Stimulated activated CD8-positive, alpha-beta memory T cell treated with anti-CD3 and anti-CD28 coated beads, Interleukin-15, amount 100 ng/mL, for 24 hours (primary cell): ENCODE data around the gene MAN1C1.

Source experiments
- DNase-seq: peaks from one replicate; pipeline ENCODE4 v3.0.0-alpha.2; 2020; ENCODE audit warnings: low read depth

The MAN1C1 gene

DNA sequence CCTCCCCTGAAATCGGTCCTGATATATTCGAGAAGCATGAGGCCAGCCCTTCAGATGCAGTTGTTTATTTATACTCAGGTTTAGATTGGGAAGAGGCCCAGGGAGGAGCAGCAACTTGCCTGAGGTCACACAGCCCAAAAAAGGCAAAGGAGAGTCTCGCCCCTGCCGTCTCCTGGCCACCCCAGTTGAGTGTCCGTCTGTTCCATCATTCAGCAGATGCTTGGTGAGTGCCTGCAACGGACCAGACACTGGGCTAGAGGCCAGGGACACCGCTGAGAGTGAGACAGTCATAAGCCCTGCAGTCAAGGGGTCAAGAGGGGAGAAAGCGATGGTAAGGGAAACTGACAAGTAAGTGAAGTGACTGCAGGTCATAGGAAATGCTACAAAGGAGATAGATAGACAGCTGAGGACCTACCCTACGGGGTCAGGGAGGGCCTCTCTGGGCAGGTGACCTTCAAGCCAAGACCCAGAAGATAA is 168.0 kb downstream of the MAN1C1 start:
- no peak for DNase-seq

- DNase-seq, result no peak
Measured at GRCh38 chr1:25785333-25786067, 168.9 kb downstream of the MAN1C1 start.

- DNase-seq, result no peak
Measured at GRCh38 chr1:25786887-25787759, 170.5 kb downstream of the MAN1C1 start.

DNA sequence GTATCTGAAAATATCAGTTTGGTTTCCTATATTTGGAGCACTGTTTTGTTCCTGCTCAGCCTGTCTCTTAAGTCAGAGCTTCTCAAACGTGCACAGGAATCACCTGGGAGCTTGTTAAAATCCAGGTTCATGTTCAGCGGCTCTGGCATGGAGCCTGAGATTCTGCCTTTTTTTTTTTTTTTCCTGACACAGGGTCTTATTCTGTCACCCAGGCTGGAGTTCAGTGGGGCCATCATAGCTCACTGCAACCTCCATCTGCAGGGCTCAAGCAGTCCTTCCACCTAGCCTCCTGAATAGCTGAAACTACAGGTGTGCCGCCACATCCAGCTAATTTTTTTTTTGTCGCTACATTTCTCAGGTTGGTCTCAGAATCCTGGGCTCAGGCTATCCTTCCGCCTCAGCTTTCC is 171.2 kb downstream of the MAN1C1 start:
- DNase-seq, result no peak

DNA sequence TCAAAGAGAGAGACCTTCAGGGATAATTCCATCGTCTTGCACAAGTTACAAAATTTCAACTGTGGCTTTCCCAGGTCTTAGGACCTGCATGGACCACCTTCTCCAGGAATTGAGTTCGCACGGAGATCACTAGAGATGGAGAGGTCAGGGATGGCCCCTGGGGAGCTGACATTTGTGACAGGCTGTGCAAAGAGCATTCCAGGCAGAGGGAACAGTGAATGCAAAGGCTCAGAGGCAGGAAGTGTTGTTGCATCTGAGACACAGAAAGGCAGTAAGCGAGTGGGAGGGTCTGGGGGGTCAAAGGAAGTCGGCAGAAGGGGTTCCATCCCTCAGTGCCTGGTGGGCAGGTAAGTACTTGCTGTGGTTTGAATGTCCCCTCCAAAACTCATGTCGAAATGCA is 173.9 kb downstream of the MAN1C1 start:
- DNase-seq, result no peak

- no peak for DNase-seq
Measured at GRCh38 chr1:25792115-25792514, 175.5 kb downstream of the MAN1C1 start.

DNA sequence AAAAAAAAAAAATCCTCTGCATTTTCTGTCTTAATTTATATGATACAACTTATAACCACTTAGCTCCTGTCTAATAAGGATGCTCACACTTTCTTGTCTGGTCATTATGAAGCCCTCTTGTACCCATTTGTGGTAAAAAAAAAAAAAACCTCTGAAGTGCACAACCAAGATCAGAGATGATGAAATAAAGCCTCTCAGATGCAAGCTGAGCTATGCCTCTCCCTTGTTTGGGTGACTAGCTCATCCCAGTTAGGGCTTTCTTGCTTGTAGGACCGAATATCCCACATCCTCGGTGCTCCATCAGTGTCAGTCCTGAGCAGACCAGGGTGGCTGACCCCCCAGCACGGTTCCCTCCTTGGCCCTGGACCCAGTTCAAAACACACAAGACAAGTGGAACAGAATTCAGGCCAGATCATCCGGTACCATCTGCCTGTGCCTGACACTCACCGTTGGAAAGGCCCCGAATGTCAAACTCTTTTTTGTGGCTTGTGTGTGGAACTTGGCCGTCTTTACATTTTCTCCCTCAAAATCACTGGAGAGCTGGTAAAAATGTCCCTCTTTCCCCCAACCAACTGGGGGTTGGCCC is 177.1 kb downstream of the MAN1C1 start:
- DNase-seq, result no peak

- DNase-seq, result no peak
Measured at GRCh38 chr1:25794325-25794724, 177.7 kb downstream of the MAN1C1 start.

DNA sequence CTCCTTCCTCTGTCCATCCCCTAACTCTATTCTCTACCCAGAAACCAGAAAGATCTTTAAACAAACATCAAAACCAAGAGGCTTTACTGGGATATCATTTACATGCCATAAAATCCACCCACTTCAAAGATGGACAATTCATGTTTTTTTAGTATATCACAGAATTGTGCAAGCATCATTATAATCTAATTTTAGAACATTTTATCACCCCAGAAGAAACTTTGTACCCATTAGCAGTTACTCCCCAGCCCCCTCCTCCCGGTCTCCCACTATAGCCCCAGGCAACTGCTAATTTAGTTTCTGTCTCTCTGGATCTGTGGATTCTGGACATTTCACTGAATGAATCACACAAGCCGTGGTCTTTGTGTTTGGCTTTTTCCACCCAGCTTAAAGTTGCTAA is 178.6 kb downstream of the MAN1C1 start:
- no peak for DNase-seq

DNA sequence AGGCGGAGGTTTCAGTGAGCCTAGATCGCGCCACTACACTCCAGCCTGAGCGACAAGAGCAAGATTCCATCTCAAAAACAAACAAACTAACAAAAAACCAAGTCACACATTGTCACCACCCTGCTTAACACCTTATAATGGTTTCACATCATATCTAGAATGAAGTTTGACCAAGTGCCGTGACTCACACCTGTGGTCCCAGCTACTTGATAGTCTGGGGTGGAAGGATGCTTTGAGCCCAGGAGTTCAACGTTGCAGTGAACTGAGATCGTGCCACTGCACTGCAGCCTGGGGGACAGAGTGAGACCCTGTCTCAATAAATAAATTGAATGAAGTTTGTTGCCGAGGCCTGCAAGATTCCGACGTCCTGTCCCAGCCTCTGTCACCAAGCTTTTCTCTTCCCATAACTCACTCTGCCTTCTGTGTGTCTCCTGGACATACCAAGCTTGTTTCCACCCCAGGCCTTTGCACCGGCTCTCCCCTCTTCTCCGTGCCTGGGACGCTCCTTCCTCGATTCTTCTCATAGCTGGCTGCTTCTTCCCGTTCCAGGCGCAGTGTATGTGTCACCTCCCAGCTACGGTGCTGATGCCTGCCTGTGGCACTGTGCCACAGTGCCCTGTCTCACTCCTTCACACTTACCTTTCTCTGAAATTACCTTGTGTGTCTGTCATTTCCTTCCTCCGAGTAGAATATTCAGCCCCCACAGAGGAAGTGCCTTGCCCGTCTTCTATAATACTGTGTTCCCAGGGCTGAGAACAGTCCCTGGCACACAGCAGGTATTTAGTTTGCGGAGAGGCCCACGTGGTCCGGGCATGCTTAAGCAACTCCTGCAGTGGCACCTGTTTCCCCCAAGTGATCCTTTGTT is 179.6 kb downstream of the MAN1C1 start:
- no peak for DNase-seq

DNA sequence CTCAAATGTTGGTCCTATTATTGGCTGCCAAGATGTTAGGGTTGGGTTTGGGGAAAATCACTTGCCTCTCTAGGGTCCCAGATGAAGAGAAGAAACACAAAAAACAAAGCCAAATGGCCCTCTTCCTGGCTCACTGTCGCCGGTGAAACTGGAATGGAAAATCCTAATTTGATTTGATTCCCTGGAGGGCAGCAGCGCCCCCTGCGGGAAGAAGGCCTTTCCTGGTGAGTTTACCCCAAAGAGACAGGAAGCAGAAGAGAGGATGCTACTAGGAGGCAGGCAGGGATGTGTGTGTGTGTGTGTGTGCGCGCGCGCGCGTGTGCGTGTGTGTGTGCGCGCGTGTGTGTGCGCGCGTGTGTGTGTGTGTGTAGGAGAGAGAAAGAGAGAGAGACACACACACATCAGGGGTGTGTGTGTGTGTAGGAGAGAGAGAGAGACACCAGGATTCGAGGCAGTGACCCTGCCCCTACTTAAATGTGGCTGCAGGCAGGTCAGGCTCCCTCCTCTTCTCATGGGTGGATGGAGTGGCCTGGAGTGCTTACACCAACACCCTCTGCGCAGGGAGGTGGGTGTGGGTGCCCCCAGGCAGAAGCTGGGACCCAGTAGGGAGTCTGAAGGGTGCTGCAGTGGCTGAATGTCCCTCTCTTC is 180.3 kb downstream of the MAN1C1 start:
- DNase-seq, result peak; percentile 69

- no peak for DNase-seq
Measured at GRCh38 chr1:25797939-25798338, 181.3 kb downstream of the MAN1C1 start.

- DNase-seq, result no peak
Measured at GRCh38 chr1:25798666-25799351, 182.2 kb downstream of the MAN1C1 start.

GRCh38 chr1:25799352-25799934 is 182.9 kb downstream of the MAN1C1 start:
- no peak for DNase-seq

- no peak for DNase-seq
Measured at GRCh38 chr1:25799935-25800702, 183.5 kb downstream of the MAN1C1 start, which contains the start of gene SELENON. Gene SELENON, plus strand, starts transcription at chr1:25800193. Its CDS starts 38 bp downstream, at chr1:25800231.

DNA sequence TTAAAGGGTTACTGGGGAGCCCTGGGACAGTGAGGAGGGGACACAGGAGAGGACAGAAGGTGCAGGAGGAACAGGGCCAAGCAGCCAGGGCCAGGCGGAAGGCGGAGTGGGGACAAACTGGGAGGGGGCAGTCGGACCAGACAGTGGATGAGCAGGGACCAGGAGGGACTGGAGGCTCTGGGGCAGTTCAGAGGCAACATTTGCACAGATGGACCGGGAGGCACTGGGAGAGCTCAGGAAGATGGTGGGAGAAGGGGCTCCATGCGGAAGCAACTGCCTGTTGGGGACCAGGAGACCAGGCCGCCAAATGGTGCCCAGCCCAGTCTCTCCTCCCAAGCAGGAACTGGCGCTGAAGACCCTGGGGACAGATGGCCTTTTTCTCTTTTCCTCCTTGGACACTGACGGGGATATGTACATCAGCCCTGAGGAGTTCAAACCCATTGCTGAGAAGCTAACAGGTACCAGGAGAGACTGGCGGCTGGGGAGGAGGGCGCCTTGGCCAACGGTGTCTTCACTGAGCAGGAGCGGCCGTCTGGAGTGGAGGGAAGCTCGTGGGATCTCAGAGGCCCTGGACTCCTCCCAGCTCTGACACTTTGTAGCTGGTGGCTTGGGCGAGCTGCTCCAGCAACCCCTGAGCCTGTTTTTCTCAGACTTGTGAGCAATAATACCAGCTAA is 184.2 kb downstream of the MAN1C1 start:
- DNase-seq, result no peak

DNA sequence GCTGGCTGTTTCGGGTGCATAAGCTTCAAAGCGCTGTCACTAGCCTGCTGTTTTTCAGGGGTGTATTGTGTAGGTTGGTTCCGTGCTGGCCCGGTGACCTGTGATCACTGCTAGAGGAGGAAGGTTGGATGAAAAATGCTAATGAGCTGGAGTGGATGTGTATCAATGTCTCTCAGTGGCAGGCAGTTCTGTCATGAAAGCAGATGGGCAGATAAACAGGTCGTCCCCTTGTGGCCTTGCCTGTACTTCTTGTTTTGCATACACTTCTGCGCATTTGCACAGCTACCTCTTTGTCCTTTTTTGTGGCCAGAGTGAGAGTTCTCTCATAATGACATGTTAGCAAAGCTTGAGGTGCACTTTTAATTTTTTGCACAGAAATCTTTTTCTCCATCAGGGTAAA is 186.3 kb downstream of the MAN1C1 start:
- DNase-seq, result no peak

GRCh38 chr1:25803368-25803767 is 186.8 kb downstream of the MAN1C1 start:
- no peak for DNase-seq
